ENCODE data around the gene STAT5A.

STAT5A gene

GRCh38 chr17:42284024-42284369 lies 4.3 kb upstream of the STAT5A start (continued):
- TF ChIP-seq, protein P1, sequence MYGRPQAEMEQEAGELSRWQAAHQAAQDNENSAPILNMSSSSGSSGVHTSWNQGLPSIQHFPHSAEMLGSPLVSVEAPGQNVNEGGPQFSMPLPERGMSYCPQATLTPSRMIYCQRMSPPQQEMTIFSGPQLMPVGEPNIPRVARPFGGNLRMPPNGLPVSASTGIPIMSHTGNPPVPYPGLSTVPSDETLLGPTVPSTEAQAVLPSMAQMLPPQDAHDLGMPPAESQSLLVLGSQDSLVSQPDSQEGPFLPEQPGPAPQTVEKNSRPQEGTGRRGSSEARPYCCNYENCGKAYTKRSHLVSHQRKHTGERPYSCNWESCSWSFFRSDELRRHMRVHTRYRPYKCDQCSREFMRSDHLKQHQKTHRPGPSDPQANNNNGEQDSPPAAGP (tag by site-specific recombination; IDR thresholded peaks at IDR 0.05): no peak

GRCh38 chr17:42284566-42284965 lies 3.7 kb upstream of the STAT5A start:
- ChIA-PET CTCF (interaction anchor here (0.5 kb wide), 2 partner anchors 9 to 242 kb away, joined by 3 to 4 read pairs; no protein-coding TSS in a partner anchor), POLR2A (no interaction called here)
- Histone ChIP-seq H3K9me3 (ENCODE audit: control insufficient read depth, insufficient read depth, low read depth, low read length) (no peaks in the 10 kb centered on the region), H3K4me3 (ENCODE audit: low read depth, low read length) (no peak overlapping the region), H3K4me1 (ENCODE audit: control insufficient read depth, insufficient read depth, low read length) (no peaks in the 10 kb centered on the region), H3K27ac (ENCODE audit: extremely low read depth, low read depth, low read length) (no peak overlapping the region), H3K36me3 (ENCODE audit: control insufficient read depth in 2 of 2, insufficient read depth in 1 of 2, low read length in 2 of 2) (no peaks in the 10 kb centered on the region)
- TF ChIP-seq OVOL3 (tag by site-specific recombination; IDR thresholded peaks at IDR 0.05) (no peak), ZNF133 (tag by site-specific recombination; IDR thresholded peaks at IDR 0.05) (no peak), ZNF513 (tag by site-specific recombination; IDR thresholded peaks at IDR 0.05) (no peak), ZNF146 (tag by site-specific recombination; IDR thresholded peaks at IDR 0.05) (no peak), ZBTB11 (tag by site-specific recombination; conservative IDR thresholded peaks at IDR 0.05; ENCODE audit: low read depth) (no peak), ZNF768 (tag by site-specific recombination; IDR thresholded peaks at IDR 0.05) (no peak), ZNF416 (tag by site-specific recombination; IDR thresholded peaks at IDR 0.05) (no peak)
- TF ChIP-seq, protein P2, sequence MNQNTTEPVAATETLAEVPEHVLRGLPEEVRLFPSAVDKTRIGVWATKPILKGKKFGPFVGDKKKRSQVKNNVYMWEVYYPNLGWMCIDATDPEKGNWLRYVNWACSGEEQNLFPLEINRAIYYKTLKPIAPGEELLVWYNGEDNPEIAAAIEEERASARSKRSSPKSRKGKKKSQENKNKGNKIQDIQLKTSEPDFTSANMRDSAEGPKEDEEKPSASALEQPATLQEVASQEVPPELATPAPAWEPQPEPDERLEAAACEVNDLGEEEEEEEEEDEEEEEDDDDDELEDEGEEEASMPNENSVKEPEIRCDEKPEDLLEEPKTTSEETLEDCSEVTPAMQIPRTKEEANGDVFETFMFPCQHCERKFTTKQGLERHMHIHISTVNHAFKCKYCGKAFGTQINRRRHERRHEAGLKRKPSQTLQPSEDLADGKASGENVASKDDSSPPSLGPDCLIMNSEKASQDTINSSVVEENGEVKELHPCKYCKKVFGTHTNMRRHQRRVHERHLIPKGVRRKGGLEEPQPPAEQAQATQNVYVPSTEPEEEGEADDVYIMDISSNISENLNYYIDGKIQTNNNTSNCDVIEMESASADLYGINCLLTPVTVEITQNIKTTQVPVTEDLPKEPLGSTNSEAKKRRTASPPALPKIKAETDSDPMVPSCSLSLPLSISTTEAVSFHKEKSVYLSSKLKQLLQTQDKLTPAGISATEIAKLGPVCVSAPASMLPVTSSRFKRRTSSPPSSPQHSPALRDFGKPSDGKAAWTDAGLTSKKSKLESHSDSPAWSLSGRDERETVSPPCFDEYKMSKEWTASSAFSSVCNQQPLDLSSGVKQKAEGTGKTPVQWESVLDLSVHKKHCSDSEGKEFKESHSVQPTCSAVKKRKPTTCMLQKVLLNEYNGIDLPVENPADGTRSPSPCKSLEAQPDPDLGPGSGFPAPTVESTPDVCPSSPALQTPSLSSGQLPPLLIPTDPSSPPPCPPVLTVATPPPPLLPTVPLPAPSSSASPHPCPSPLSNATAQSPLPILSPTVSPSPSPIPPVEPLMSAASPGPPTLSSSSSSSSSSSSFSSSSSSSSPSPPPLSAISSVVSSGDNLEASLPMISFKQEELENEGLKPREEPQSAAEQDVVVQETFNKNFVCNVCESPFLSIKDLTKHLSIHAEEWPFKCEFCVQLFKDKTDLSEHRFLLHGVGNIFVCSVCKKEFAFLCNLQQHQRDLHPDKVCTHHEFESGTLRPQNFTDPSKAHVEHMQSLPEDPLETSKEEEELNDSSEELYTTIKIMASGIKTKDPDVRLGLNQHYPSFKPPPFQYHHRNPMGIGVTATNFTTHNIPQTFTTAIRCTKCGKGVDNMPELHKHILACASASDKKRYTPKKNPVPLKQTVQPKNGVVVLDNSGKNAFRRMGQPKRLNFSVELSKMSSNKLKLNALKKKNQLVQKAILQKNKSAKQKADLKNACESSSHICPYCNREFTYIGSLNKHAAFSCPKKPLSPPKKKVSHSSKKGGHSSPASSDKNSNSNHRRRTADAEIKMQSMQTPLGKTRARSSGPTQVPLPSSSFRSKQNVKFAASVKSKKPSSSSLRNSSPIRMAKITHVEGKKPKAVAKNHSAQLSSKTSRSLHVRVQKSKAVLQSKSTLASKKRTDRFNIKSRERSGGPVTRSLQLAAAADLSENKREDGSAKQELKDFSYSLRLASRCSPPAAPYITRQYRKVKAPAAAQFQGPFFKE (tag by site-specific recombination; IDR thresholded peaks at IDR 0.05; ENCODE audit: borderline replicate concordance): no peak
- TF ChIP-seq, protein P3, sequence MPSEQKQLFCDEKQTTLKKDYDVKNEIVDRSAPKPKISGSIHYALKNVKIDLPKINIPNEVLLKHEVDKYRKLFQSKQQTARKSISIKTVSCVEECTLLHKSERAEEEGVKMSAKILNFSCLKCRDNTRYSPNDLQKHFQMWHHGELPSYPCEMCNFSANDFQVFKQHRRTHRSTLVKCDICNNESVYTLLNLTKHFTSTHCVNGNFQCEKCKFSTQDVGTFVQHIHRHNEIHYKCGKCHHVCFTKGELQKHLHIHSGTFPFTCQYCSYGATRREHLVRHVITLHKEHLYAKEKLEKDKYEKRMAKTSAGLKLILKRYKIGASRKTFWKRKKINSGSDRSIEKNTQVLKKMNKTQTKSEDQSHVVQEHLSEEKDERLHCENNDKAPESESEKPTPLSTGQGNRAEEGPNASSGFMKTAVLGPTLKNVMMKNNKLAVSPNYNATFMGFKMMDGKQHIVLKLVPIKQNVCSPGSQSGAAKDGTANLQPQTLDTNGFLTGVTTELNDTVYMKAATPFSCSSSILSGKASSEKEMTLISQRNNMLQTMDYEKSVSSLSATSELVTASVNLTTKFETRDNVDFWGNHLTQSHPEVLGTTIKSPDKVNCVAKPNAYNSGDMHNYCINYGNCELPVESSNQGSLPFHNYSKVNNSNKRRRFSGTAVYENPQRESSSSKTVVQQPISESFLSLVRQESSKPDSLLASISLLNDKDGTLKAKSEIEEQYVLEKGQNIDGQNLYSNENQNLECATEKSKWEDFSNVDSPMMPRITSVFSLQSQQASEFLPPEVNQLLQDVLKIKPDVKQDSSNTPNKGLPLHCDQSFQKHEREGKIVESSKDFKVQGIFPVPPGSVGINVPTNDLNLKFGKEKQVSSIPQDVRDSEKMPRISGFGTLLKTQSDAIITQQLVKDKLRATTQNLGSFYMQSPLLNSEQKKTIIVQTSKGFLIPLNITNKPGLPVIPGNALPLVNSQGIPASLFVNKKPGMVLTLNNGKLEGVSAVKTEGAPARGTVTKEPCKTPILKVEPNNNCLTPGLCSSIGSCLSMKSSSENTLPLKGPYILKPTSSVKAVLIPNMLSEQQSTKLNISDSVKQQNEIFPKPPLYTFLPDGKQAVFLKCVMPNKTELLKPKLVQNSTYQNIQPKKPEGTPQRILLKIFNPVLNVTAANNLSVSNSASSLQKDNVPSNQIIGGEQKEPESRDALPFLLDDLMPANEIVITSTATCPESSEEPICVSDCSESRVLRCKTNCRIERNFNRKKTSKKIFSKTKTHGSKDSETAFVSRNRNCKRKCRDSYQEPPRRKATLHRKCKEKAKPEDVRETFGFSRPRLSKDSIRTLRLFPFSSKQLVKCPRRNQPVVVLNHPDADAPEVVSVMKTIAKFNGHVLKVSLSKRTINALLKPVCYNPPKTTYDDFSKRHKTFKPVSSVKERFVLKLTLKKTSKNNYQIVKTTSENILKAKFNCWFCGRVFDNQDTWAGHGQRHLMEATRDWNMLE (tag by site-specific recombination; conservative IDR thresholded peaks at IDR 0.05; ENCODE audit: low read depth): no peak
- TF ChIP-seq, protein P4, sequence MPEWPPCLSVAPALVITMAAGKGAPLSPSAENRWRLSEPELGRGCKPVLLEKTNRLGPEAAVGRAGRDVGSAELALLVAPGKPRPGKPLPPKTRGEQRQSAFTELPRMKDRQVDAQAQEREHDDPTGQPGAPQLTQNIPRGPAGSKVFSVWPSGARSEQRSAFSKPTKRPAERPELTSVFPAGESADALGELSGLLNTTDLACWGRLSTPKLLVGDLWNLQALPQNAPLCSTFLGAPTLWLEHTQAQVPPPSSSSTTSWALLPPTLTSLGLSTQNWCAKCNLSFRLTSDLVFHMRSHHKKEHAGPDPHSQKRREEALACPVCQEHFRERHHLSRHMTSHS (tag by site-specific recombination; IDR thresholded peaks at IDR 0.05): no peak
- TF ChIP-seq, protein P5, sequence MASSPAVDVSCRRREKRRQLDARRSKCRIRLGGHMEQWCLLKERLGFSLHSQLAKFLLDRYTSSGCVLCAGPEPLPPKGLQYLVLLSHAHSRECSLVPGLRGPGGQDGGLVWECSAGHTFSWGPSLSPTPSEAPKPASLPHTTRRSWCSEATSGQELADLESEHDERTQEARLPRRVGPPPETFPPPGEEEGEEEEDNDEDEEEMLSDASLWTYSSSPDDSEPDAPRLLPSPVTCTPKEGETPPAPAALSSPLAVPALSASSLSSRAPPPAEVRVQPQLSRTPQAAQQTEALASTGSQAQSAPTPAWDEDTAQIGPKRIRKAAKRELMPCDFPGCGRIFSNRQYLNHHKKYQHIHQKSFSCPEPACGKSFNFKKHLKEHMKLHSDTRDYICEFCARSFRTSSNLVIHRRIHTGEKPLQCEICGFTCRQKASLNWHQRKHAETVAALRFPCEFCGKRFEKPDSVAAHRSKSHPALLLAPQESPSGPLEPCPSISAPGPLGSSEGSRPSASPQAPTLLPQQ (tag by site-specific recombination; IDR thresholded peaks at IDR 0.05): no peak
- TF ChIP-seq, protein P6, sequence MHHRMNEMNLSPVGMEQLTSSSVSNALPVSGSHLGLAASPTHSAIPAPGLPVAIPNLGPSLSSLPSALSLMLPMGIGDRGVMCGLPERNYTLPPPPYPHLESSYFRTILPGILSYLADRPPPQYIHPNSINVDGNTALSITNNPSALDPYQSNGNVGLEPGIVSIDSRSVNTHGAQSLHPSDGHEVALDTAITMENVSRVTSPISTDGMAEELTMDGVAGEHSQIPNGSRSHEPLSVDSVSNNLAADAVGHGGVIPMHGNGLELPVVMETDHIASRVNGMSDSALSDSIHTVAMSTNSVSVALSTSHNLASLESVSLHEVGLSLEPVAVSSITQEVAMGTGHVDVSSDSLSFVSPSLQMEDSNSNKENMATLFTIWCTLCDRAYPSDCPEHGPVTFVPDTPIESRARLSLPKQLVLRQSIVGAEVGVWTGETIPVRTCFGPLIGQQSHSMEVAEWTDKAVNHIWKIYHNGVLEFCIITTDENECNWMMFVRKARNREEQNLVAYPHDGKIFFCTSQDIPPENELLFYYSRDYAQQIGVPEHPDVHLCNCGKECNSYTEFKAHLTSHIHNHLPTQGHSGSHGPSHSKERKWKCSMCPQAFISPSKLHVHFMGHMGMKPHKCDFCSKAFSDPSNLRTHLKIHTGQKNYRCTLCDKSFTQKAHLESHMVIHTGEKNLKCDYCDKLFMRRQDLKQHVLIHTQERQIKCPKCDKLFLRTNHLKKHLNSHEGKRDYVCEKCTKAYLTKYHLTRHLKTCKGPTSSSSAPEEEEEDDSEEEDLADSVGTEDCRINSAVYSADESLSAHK (tag by site-specific recombination; IDR thresholded peaks at IDR 0.05): no peak
